HG02943 (cell line): ENCODE data around the gene CTSS.
"Not testable (repeated sequence)": the region's sequence is repeated elsewhere in the genome, so short reads cannot be mapped to it uniquely, and the experiment has no call there.

ENCODE experiments used
- ATAC-seq: cut with Tn5 transposase; IDR thresholded peaks from one replicate; pipeline ENCODE4 v1.9.1; 2021; ENCODE audit warnings: mild to moderate bottlenecking, low read depth, moderate library complexity; ENCODE audit not compliant: unreplicated experiment

The CTSS gene

DNA sequence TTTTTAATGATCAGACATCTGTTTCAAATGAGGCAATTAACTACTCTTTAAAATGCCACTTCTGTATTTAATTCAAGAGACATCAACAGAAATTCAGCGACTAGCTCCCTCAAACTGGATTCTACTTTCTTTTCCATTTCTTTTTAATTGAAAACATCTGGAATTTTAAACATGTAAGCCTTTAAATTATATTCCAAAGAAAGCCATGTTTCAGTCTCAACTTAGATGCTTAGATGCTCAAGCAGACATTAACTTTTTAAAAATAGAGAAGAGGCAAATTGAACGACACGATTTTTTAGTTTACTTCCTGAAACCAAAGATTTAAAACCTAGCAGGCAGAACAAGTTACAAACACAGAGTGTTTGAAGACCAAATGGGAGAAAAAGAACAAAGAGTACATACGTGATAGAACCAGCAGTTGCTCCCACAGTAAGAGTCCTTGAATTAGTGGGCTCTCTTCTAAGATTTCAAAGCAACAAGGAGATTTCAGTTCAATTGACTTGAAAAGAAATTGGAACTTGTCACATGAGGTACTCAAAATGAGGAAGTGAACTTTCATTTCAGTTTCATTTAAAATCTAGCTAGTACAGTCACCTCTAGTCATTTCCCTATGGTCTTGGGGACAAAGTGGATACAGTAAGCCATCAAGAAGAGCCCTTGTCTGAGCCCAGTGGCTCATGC lies at the start of gene CTSS:
Gene CTSS, minus strand, starts transcription at position 483 of the 681 bp plus-strand sequence. CDS start 1,015 bp downstream, outside the sequence.
- peak; percentile 62 for ATAC-seq

DNA sequence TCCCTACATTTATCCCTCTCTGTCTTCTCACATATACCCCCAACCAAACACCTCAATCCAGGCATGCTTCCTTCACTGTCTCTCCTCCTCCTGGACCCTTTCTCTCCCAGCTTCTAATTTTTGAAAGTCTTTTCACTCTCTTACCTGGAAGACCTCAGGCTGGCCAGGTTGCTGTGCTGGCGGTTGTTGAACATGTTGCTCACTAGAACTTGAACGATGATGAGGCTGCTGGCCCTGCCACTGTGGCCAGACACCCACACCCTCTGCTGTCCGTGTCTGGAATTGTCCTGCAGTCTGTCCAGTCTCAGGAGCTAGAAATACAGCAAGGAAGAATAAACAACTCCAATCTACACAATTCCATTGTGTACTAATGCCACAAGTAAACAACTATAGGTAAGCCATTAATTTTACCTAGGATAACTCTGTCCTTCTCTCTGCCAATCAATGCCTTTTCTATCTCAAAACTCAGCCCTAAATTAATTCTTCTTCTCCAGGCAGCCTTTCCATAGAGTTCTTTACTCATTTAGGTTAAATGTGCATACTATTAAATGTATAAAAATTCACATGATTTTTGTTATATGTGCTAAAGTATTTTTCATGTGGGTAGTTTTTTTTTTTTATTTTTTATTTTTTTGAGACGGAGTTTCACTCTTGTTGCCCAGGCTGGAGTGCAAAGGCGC lies 47.6 kb upstream of the CTSS start:
- no peak for ATAC-seq

DNA sequence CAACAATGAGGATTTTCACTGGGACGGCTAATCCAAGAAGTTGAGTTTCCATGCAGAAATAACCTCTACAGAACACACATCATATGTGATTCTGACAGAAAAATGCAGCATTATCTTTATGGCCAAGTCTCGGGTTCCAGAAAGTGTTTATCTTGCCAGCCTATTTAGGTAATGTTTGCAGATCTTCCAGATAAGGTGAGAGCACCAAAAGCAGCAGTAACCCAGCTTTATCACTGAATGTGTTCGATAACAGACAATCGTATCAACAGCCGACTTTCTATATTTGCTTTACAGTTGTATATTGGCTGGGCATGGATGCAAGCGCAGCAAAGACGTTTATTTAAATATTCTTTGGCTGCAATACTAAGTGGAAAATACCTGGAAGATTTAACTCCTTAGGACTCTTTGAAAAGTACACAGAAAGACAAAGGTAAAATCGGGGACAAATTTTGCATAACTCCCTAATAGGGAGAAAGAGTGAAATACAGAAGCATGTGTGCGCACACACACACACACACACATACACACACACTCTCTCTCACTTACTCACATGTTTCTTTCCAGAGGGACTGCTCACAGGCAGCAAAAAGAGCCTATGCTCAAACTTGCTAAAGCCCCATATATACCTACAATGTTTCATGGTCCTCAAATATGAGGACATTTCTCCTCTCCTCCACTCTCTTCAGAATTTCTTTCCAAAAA lies 45.5 kb upstream of the CTSS start:
- no peak for ATAC-seq

DNA sequence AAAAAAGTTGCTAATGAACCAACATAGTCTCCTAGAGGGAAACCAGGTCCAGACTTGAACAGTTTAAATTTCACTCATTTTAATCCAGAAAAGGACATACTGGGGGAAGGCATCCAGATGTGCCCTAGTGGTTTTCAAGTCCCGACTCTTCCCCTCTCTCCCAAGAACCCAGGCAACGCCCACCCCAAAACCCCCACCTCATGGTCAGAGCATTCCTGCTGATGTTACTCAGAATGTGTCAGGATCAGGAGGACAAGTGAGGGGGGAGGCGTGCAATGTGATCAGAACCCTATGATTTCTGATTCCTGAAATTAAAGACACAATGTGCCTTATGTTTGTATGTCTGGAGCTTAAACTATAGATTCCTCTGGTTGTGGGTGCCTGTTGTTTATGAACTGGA lies 44.1 kb upstream of the CTSS start:
- ATAC-seq, result no peak

DNA sequence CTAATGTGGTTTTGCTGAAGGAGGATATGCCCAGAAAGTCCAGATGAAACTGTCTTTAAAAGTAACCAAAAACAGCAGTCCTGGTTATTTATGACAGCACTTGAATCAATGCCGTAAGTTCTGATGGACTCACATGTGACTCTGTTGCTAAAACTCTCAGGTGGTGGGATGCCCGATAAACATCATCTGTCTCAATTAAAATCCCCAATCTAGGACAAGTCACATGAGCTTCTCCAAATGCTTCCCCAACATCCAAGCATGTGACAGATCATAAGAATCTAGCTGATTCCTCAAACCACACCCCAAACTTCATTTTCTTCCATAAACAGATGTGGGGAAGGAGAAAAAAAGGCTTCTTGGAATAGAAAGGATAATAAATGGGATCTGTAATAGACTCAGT lies 43.3 kb upstream of the CTSS start:
- ATAC-seq, result no peak

DNA sequence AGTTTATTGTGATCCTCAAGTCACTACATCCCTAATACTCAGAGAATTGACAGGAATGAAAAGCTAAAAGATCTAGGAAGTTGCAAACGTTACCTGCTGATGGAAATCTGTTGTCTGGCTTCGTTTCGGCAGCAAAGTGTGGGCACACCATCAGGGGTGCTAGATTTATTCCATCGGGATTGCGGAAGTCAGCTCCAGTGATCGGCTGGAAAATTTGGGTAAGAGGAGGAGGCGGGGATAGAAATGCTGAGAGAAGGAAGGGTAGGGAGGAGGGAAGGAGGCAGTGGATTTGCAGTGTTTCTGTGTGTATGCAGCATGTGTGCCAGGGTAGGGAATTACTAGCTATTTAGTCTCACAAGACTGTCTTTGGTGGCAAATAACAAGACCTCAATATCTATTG lies 42.5 kb upstream of the CTSS start, which contains the start of gene CTSK:
Gene CTSK, minus strand, starts transcription at position 140 of the 400 bp plus-strand sequence. CDS start 1,455 bp downstream, outside the sequence.
- no peak for ATAC-seq

DNA sequence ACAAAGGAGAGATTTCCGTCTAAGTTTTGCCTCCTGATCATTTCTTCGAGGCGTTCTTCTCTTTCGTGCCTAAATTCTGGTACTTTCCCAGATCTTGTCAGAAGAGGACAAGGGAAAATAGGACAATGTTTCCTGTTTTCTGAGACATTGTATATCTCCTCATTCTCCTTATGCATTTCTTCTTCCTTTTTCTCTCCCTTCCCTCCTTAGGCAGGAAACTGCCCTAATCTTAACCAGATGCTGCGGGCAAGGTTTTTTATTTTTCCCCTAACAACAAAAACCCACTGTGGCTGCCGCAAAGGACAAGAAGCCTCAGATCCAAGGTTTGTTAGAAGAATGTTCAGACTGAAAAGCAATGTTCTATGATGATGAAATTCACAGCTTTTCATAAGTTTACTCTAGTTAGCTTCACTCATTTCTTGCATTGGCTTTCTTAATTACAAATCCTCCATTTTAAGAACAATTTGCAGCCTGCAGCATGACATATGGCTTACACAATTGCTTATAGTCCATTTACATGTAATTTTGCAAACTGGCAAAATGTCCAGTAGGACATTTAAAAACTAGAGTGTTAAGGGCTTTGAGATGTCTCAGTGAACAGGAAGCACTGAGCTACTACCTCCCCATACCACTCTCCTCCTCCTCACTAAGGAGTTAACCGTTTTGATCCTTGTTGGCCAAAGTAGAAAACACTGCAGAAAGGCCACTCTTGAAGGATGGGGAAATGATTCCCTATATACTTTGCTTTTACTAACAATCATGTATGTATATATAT lies 41.9 kb upstream of the CTSS start:
- ATAC-seq, result no peak

DNA sequence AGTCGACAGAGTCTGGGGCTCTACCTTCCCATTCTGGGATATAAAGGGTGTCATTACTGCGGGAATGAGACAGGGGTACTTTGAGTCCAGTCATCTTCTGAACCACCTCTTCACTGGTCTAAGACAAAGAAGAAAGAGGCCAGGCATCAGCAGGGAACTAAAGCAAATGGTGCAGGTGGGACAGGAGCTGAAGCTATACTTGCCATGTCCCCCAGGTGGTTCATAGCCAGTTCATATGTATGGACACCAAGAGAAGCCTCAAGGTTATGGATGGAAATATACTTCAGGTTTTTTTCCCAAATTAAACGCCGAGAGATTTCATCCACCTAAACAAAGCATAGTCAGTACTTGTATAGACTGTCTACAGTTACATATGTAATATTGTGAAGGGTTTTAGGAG lies 40.3 kb upstream of the CTSS start:
- no peak for ATAC-seq

DNA sequence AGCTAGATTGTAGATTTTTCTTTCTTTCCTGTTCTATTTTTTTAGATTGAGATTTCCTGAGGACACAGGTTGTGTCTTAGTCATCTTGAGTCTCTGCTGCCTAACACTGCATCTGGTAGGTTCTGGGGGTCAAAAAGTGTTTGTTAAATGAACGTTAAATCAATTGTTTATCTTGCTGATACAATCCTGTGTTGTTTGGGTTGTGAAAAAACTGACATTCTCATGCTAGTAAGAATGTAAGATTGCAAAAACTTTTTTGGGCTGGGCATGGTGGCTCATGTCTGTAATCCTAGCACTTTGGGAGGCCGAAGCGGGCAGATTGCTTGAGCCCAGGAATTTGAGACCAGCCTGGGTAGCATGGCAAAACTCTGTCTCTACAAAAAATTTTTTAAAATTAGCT lies 39.1 kb upstream of the CTSS start:
- no peak for ATAC-seq

DNA sequence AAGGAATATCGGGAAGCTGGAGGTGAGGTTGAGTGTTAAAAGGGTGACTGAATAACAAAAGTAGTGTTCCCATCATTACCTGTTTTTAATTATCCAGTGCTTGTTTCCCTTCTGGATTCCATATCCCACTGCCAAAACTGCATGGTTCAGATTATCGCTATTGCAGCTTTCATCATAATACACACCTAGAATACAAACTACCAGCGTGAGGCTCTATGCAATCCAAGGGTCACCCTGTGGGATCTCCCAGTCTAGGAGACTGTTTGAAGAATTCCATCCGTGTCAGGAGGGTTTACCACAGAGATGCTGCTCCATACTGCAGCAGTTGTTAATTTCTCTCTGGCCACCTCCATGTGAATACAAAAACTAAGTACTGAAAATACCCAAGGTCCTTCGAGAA lies 33.5 kb upstream of the CTSS start:
- ATAC-seq, result no peak

DNA sequence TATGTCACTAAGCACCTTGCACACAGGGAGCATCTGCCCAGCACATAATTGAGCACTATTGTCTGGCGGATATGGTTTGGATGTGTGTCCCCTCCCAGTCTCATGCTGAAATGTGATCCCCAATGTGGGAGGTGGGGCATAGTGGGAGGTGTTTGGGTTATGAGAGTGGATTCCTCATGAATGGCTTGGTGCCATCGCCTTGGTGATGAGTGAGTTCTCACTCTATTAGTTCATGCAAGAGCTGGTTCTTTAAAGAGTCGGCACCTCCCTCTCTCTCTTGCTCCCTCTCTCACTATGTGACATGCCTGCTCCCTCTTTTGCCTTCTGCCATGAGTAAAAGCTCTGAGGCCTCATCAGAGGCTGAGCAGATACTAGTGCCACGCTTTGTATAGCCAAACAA lies 32.9 kb upstream of the CTSS start:
- no peak for ATAC-seq

DNA sequence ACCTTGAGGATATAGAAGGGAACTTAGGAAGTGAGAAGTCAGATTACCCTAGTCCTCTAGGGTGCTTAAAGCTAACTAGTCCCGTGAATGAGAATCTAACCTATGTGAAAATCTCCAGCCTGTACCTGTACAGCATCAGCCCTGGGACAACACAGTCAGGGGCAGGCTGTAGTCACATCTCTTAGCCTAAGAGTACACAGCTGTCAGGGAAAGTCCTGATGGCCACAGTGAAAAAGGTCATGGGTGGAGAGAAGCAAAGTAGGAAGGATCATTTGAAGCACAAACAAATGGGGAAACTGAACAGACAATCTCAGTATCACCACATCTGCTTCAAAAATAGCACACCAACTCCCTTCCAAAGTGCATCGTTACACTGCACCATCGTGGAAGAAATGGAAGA lies 30.8 kb upstream of the CTSS start:
- ATAC-seq, result no peak

DNA sequence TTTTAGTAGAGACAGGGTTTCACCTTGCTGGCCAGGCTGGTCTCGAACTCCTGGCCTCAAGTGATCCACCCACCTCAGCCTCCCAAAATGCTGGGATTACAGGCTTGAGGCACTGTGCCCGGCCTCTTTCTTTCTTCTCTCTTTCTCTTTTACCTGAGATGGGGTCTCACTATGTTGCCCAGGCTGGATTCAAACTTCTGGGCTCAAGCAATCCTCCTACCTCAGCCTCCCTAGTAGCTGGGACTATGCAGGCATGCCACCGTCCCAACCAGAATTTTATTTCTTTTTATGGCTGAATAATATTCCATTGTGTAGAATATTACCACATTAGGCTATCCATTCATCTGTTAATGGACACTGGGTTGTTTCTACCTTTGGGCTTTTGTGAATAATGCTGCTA lies 28.2 kb upstream of the CTSS start:
- ATAC-seq, result not testable (repeated sequence)

DNA sequence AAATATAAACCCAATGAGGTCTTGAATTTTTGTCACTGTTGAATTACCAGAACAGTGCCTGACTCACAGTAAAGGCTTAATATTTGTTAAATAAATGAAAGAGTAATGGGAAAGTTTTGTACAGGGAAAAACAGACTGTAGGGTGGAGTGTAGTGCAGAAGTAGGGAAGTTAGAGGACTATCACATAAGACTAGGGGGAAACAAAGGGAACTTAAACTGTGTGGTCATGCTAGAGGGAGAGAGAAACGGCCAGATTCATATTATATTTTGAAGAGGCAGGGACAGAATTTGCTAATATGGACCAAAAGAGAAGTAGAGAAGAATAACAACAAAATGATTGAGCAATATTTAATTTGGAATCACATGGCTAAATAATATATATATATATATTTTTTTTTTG lies 27.6 kb upstream of the CTSS start:
- no peak for ATAC-seq

DNA sequence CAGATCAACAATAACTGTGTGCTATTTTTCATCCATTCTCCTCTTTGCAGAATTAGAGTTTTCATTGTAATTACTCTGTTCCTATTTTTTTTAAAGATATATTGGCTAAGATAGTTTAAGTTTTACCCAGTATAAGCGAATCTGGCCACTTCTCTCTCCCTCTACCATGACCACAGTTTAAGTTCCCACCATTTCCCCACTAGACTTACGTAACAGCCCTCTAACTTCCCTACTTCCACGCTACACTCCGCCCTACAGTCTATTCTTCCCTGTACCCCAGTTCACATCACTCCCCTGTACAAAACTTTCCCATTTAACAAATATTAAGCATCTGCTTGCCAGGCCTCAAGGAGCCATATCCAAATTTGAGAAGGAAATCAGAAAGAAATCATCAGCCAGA lies 26.0 kb upstream of the CTSS start:
- no peak for ATAC-seq

DNA sequence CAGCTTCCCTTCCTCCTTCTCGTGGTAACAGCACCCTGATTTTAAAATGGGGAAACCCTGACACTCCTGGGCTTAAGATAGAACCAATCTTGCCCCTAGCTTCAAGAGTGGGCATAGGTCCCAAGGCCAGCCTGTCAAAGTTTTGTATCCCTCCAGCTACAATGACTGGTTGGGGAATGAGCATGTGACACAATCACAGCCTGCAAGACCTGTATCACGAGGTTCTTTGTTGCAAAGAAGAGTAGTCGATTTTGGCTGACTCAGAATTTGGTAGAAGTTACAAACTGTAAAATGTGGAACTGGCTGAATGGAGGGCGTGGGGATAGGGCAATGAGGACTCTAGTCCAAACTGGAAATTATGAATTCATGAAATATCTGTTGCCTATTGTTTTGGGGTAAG lies 23.8 kb upstream of the CTSS start:
- ATAC-seq, result no peak

DNA sequence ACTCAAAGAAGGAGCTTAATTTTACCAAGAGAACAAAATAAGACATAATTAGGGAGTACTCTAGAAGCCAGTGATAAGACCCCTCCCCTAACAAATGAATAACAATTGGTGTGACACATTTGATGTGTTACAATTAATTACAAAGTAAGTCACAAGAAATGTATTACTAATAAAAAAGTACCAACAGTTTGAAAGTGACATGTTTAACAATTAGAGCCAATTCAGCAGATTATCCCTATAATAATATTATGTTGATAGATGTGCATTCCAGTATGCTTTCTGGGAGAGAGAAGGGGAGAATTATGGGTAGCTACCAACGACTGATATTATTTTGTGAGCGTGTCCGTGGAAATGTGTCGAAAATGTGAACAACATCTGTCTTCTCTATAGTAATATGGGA lies 23.4 kb upstream of the CTSS start:
- ATAC-seq, result no peak

DNA sequence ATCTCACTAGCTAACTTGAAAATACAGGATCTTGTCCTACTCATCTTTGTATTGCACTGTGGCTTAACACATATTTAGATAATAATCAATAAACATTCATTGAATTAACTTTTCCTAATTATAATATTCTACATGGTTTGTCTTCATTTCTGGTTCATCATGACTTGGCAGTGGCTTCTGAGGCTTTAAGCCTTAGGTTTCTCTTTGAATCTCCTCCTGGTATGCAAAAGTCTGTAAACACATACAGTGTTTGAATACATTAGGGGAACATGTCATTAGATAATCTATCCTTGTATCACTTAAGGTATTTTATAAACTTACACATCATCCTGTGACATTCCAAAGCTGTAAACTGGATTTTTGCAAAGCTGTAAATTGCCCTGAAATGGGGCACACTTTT lies 21.9 kb upstream of the CTSS start:
- ATAC-seq, result no peak

DNA sequence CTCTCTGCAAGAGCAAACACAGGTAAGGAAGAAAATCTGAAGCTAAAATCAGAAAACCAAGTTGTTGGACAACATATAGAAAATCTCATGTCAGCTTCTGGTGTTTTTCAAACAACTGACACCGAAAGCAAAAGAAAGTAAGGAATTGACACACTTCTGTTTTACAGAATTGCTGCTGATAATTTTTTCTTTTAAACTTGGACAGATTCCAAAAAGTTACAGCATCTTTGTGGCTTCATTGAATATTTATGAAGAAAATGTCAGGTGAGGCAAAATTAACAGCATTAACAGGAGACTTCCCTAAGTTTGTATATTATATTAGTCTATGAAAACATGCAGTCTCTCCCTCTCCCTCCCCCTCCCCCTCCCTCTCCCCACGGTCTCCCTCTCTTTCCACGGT lies 14.9 kb upstream of the CTSS start:
- ATAC-seq, result no peak

DNA sequence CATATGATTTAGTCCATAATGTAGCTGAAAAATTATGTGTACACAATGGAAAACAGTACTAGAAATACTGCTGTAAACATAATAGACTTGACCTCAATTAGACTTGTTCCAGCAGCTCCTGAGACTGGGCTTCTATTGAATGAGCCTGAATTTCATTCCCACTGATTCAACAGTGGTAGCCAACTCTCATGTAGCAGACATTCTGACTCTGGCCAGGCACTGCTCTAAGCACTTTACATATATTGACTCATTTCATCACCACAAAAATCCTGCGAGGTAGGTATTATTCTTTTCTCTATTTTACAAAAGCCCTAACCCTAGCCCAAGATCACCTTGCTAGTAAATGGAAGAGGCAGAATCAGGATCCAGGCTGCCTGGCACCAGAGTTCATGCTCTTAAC lies 12.8 kb upstream of the CTSS start:
- no peak for ATAC-seq

DNA sequence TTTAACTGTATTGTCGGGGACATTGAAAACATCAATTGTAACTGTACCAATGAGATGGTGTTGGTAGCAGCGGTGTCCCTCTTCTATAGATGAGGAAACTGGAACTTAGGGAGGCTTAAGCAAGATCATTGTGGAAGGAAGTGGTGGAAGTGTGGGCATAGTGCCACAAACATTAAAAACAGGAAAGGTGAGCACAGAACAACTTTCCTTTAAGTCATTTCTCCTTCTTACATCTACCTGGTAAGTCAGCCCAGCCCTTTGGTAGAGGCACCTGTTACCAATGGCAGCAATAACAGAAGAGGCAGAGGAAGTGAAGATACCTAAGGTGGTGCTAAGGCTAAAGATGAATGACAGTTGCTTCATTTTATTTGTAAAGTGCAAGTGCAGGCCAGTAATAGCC lies 12.0 kb upstream of the CTSS start:
- no peak for ATAC-seq
